Adrenal gland (tissue), 12 donors: ENCODE measurements around the gene UBL7. TPM values are rescaled to one million over a fixed set of nuclear protein-coding genes. Genes with fewer than 3 reads are reported as not detected.
A peak's percentile ranks its signal among the peaks of the same experiment; 100 is the strongest.

ENCODE experiments used
- DNase-seq, 7 donors: peaks; one replicate each; pipeline ENCODE4 v3.0.0-alpha.2; 2019 to 2020
- H3K27ac ChIP-seq, 5 donors: fragments of 200-600 bp; sonication (generic) in 4 of 5; 1 replicate in 3 of 5; 2 replicates in 2 of 5; pipeline versions ENCODE4 v1.5.1 to v1.8.0; 2016 to 2020; ENCODE audit warnings: mild to moderate bottlenecking in 1 of 5
- H3K27me3 ChIP-seq: fragments of 200-600 bp; 2 replicates; pipeline ENCODE4 v1.8.0; 2021
- H3K36me3 ChIP-seq, 2 donors: fragments of 200-600 bp; replicated peaks in 1 of 2; 1 replicate in 1 of 2; 2 replicates in 1 of 2; pipeline versions ENCODE4 v1.5.1 to v1.8.0; 2018 to 2022
- H3K4me1 ChIP-seq, 2 donors: fragments of 200-600 bp; replicated peaks in 1 of 2; 1 replicate in 1 of 2; 2 replicates in 1 of 2; pipeline versions ENCODE4 v1.5.1 to v1.8.0; 2018 to 2021
- H3K4me3 ChIP-seq, 4 donors: fragments of 200-600 bp; sonication (generic) in 3 of 4; one replicate each; pipeline ENCODE4 v1.5.1; 2016 to 2018
- H3K9me3 ChIP-seq, 3 donors: fragments of 200-600 bp; sonication (generic) in 1 of 3; replicated peaks in 1 of 3; 1 replicate in 2 of 3; 2 replicates in 1 of 3; pipeline versions ENCODE4 v1.5.1 to v1.8.0; 2016 to 2021
- CTCF ChIP-seq, 6 experiments: fragments of 450-650 bp in 4 of 6; fragments of 200-600 bp in 2 of 6; sonication (generic) in 1 of 6; IDR thresholded peaks; 1 replicate in 5 of 6; 2 replicates in 1 of 6; pipeline versions ENCODE4 v1.5.1 to v1.8.0; 2016 to 2021; ENCODE audit warnings: antibody characterized with exemption in 6 of 6, mild to moderate bottlenecking in 2 of 6, moderate library complexity in 1 of 6
- POLR2A ChIP-seq, 2 donors: fragments of 450-650 bp; IDR thresholded peaks; one replicate each; pipeline ENCODE4 v1.6.1; 2017; ENCODE audit warnings: antibody characterized with exemption in 2 of 2, mild to moderate bottlenecking in 2 of 2, moderate library complexity in 1 of 2
- WGBS, 4 donors: extraction: QIAGEN DNeasy Blood & Tissue Kit in 2 of 4; methylation state at CpG; one replicate each; pipeline versions ENCODE4 v1.1.5 to v1.1.7; 2013 to 2017; 5-methylcytosine and 5-hydroxymethylcytosine counted together
- intact Hi-C, 2 donors: fragments of 100-400 bp; cut with DNase I; formaldehyde crosslinking; loops; one replicate each; pipeline versions ENCODE4 v1.14.1 to v1.15.0; 2022 to 2023
- polyA plus RNA-seq, 3 donors: library from polyadenylated mRNA; stranded (reverse); fragments of 200-250 nt in 2 of 3; fragments of 350-450 nt in 1 of 3; fragmentation: Illumina TruSeq in 1 of 3; extraction: RNeasy Lipid Tissue Mini Kit (QIAGEN cat#74804) in 1 of 3; gene quantifications; one replicate each; pipeline ENCODE4 v1.2.3, GENCODE V29; 2013 to 2014
- total RNA-seq, 9 donors: library from RNA; depleted of rRNA in 4 of 9; stranded (reverse); fragments of >200 nt in 4 of 9; fragments of 120-200 nt in 1 of 9; fragmentation: NEBNext Ultra II Directional in 1 of 9; extraction: Animal tissue kit (Norgen Biotek cat#: 25700) in 1 of 9; gene quantifications; one replicate each; pipeline versions ENCODE4 v1.1.0 to v1.2.4, GENCODE V29; 2013 to 2023
- donor health status: healthy with polysubstance abuse.
- donor health status: Bipolar disorder and iron deficiency.
- donor health status: DM: yes; HTN: yes; CAD: no.
- donor health status: DM: no; HTN: no; CAD: no.
- donor health status: DM: no; HTN: no; CAD: no.
- donor health status: DM: yes; HTN: yes; CAD: no.

UBL7 gene
- total and polyA plus RNA-seq, 12 donors: 16.0 to 85.0 (median 50.2) TPM

GRCh38 chr15:74431116-74431515, 29.8 kb downstream of the UBL7 start:
- Histone ChIP-seq H3K36me3 (no peaks in the 10 kb centered on the region), H3K27me3 (no peaks in the 10 kb centered on the region), H3K4me3 (no peak overlapping the region), H3K27ac (no peak overlapping the region), H3K9me3 (no peaks in the 10 kb centered on the region), H3K4me1 (peaks cover 13 to 20% of the 10 kb centered on the region in 2 donors)
- no peak for TF ChIP-seq CTCF (IDR thresholded peaks at IDR 0.05)
- TF ChIP-seq POLR2A (IDR thresholded peaks at IDR 0.05): no peak
- no peak for DNase-seq
- intact Hi-C loops: no loop called here
- 78 to 100% (median 93%) methylated on average over 1 of the region's 1 CpG for WGBS, 4 donors

GRCh38 chr15:74430510-74430951, 30.4 kb downstream of the UBL7 start:
- no peak for TF ChIP-seq POLR2A (IDR thresholded peaks at IDR 0.05)
- DNase-seq: peak in 1 of 7 donors; percentile 19
- H3K4me1 ChIP-seq: peaks cover 13 to 20% of the 10 kb centered on the region in 2 donors
- 51 to 81% (median 67%) methylated on average over 4 to 6 of the region's 6 CpGs for WGBS, 4 donors
- H3K27me3 ChIP-seq: no peaks in the 10 kb centered on the region
- H3K4me3 ChIP-seq: no peak overlapping the region
- no peaks in the 10 kb centered on the region for H3K9me3 ChIP-seq
- no peaks in the 10 kb centered on the region for H3K36me3 ChIP-seq
- H3K27ac ChIP-seq: no peak overlapping the region
- intact Hi-C loops: no loop called here

GRCh38 chr15:74429781-74430400, 31.1 kb downstream of the UBL7 start:
- TF ChIP-seq CTCF (IDR thresholded peaks at IDR 0.05) (no peak), POLR2A (IDR thresholded peaks at IDR 0.05) (no peak)
- Histone ChIP-seq H3K27me3 (no peaks in the 10 kb centered on the region), H3K27ac (no peak overlapping the region), H3K9me3 (no peaks in the 10 kb centered on the region), H3K4me1 (peaks cover 13 to 20% of the 10 kb centered on the region in 2 donors), H3K36me3 (no peaks in the 10 kb centered on the region), H3K4me3 (no peak overlapping the region)
- WGBS, 4 donors: 89 to 94% (median 91%) methylated on average over 6 of the region's 6 CpGs
- no peak for DNase-seq
- intact Hi-C loops: no loop called here

- Histone ChIP-seq H3K36me3 (no peaks in the 10 kb centered on the region), H3K4me1 (peaks cover 13 to 16% of the 10 kb centered on the region in 2 donors), H3K4me3 (no peak overlapping the region), H3K9me3 (no peaks in the 10 kb centered on the region), H3K27me3 (no peaks in the 10 kb centered on the region), H3K27ac (peak overlapping the region in 1 of 5 donors; percentile 20)
- WGBS, 4 donors: 82 to 90% (median 87%) methylated on average over 13 to 14 of the region's 14 CpGs
- DNase-seq: no peak
- intact Hi-C loops: no loop called here
- TF ChIP-seq CTCF (IDR thresholded peaks at IDR 0.05) (no peak), POLR2A (IDR thresholded peaks at IDR 0.05) (no peak)
These were observed 31.8 kb downstream of the UBL7 start for GRCh38 chr15:74428970-74429780.
